Osteocyte (in vitro differentiated cells): ENCODE results near the gene HAGHL. TPM values are rescaled to one million over a fixed set of nuclear protein-coding genes. Genes with fewer than 3 reads are reported as not detected.

Experiments
- DNase-seq: peaks from one replicate; pipeline ENCODE4 v3.0.0; 2021; ENCODE audit warnings: mixed read lengths; ENCODE audit not compliant: unreplicated experiment; ENCODE audit errors: extremely low spot score
- H3K27ac Mint-ChIP-seq: one replicate; pipeline ENCODE4 v1.8.0; 2021; ENCODE audit warnings: mild to moderate bottlenecking, mixed read lengths; ENCODE audit not compliant: unreplicated experiment
- H3K27me3 Mint-ChIP-seq: one replicate; pipeline ENCODE4 v1.8.0; 2021; ENCODE audit warnings: mixed read lengths; ENCODE audit not compliant: unreplicated experiment
- H3K36me3 Mint-ChIP-seq: one replicate; pipeline ENCODE4 v1.8.0; 2021; ENCODE audit warnings: mixed read lengths; ENCODE audit not compliant: unreplicated experiment
- H3K4me1 Mint-ChIP-seq: one replicate; pipeline ENCODE4 v1.8.0; 2021; ENCODE audit warnings: mixed read lengths; ENCODE audit not compliant: unreplicated experiment
- H3K4me3 Mint-ChIP-seq: one replicate; pipeline ENCODE4 v1.8.0; 2021; ENCODE audit warnings: mild to moderate bottlenecking, moderate library complexity, mixed read lengths; ENCODE audit not compliant: unreplicated experiment
- H3K9me3 Mint-ChIP-seq: one replicate; pipeline ENCODE4 v1.8.0; 2021; ENCODE audit warnings: mixed read lengths; ENCODE audit not compliant: unreplicated experiment
- total RNA-seq: library from RNA; stranded (reverse); gene quantifications from 2 replicates; pipeline ENCODE4 v1.2.1, GENCODE V29; 2021
- TF ChIP-seq, protein P1 (sequence below): fragments of 200-600 bp; sonication (generic); IDR thresholded peaks from 2 replicates; pipeline ENCODE4 v1.5.0; 2021; ENCODE audit warnings: antibody characterized with exemption, mild to moderate bottlenecking, moderate library complexity

Gene HAGHL
- total RNA-seq, 1 donor from 2014 or later = 17.3 TPM

DNA sequence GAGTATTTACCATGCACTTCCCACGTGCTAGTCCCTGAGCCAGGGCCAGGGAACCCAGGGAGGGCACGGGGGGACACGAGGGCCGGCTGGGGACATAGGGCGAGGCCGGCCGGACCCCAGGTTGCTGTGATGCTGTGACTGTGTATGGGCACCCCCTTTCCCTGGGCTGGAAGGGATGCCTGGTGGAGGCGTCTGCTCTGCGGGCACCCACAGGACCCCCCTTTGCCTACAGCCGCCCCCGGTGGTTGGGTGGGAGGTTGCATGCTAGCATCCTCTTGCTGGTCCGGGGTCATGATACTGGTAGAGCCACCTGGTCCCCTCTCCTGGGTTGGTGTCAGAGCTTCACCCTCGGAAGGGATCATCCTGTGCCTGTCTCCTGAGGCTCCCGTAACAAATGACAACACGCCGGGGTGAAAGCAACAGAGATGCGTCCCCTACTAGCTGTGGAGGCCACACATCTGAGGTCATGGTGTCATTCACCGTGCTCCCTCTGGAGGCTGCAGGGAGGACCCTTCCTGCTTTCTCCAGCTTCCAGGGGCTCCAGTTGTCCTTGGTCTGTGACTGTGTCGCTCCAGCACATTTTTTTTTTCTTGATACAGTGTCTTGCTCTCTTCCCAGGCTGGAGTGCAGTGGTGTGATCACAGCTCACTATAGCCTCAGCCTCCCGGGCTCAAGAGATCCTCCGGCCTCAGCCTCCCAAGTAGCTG lies 17.0 kb downstream of the HAGHL start:
- no peaks in the 10 kb centered on the region for H3K27me3 Mint-ChIP-seq
- TF ChIP-seq, protein P1, sequence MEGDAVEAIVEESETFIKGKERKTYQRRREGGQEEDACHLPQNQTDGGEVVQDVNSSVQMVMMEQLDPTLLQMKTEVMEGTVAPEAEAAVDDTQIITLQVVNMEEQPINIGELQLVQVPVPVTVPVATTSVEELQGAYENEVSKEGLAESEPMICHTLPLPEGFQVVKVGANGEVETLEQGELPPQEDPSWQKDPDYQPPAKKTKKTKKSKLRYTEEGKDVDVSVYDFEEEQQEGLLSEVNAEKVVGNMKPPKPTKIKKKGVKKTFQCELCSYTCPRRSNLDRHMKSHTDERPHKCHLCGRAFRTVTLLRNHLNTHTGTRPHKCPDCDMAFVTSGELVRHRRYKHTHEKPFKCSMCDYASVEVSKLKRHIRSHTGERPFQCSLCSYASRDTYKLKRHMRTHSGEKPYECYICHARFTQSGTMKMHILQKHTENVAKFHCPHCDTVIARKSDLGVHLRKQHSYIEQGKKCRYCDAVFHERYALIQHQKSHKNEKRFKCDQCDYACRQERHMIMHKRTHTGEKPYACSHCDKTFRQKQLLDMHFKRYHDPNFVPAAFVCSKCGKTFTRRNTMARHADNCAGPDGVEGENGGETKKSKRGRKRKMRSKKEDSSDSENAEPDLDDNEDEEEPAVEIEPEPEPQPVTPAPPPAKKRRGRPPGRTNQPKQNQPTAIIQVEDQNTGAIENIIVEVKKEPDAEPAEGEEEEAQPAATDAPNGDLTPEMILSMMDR = no peak

DNA sequence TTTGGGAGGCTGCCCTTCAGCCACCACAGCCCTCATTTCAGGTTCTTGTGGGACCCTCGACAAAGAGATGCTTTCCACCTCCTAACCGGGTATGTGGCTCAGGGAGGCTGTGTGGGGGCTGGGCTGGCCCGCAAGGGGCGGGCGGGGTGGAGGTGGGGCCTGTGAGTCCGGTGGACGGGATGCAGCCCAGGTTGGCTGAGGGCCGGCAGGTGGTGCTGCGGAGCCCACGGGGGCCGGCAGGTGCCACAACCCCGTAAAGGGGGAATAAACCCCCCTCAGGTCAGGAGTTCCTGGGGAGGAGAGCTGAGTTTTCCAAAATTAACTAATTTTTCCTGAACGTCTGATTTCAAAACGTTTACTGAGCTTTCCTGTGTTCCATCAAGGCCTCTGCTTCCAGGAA lies 18.8 kb downstream of the HAGHL start:
- no peaks in the 10 kb centered on the region for H3K27me3 Mint-ChIP-seq
- no peaks in the 10 kb centered on the region for H3K36me3 Mint-ChIP-seq
- H3K4me1 Mint-ChIP-seq = peaks cover 2% of the 10 kb centered on the region
- TF ChIP-seq, protein P1 = peak; percentile 47
- H3K27ac Mint-ChIP-seq = no peak overlapping the region
- H3K4me3 Mint-ChIP-seq = no peak overlapping the region
- DNase-seq = no peak
- H3K9me3 Mint-ChIP-seq = no peaks in the 10 kb centered on the region

More for the DNA sequence above, 17.0 kb downstream of the HAGHL start:
- Mint-ChIP-seq H3K4me3 (no peak overlapping the region), H3K27ac (no peak overlapping the region), H3K36me3 (no peaks in the 10 kb centered on the region), H3K4me1 (peaks cover 8% of the 10 kb centered on the region), H3K9me3 (no peaks in the 10 kb centered on the region)
- DNase-seq = no peak

DNA sequence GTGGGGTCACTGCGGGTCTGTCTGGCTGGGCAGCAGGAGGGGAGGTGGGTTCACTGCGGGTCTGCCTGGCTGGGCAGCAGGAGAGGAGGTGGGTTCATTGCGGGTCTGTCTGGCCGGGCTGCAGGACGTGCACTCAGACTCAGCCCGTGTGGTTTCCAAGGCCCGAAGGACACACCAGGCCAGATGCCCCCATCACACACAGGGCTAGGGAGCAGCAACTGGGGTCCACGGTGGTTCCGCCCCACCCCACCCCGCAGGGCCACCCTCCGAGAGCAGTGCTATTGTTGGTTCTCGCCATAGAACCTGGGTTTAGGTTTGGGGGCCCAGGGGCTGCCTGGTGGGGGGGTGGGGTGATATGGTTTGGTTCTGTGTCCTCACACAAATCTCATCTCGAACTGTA lies 19.7 kb downstream of the HAGHL start:
- DNase-seq = no peak
- no peak overlapping the region for H3K27ac Mint-ChIP-seq
- H3K4me3 Mint-ChIP-seq = no peak overlapping the region
- H3K36me3 Mint-ChIP-seq = no peaks in the 10 kb centered on the region
- H3K27me3 Mint-ChIP-seq = peaks cover 5% of the 10 kb centered on the region
- peaks cover 2% of the 10 kb centered on the region for H3K4me1 Mint-ChIP-seq
- H3K9me3 Mint-ChIP-seq = no peaks in the 10 kb centered on the region
- TF ChIP-seq, protein P1 = no peak

DNA sequence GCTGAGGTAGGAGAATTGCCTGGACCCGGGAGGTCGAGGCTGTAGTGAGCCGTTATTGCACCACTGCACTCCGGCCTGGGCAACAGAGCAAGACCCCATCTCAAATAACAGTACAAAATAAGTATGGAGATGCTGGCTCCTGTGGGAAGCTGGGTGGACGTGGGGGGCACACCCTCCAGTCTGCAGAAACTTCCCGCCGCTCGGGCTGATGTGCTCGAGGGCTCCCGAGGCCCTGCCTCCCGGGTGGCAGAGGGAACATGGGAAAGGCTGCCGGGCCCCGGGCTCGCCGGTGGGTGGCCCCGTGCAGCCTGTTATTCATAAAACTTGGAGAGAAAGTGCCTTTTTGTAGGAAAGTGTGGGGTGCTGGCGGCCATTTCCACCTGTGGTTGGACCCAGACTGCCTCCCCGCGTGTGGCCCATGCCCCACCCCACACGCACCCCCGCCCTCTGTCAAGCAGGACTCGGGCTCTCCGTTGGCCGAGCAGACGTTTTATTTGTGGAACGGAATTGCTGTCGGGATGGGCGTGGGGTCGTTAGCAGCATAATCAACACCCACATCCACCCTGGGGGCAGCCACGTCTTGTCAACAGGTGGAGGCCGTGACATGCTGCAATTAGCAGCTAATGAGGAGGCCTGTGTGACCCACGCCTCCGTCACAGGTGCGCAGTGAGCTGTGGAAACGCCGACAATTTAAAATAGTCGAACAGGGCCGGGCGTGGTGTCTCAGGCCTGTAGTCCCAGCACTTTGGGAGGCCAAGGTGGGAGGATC lies 21.3 kb downstream of the HAGHL start:
- peaks cover 2% of the 10 kb centered on the region for H3K4me1 Mint-ChIP-seq
- TF ChIP-seq, protein P1 = no peak
- H3K36me3 Mint-ChIP-seq = no peaks in the 10 kb centered on the region
- H3K9me3 Mint-ChIP-seq = no peaks in the 10 kb centered on the region
- no peak overlapping the region for H3K27ac Mint-ChIP-seq
- peaks cover 8% of the 10 kb centered on the region for H3K27me3 Mint-ChIP-seq
- H3K4me3 Mint-ChIP-seq = no peak overlapping the region
- no peak for DNase-seq

DNA sequence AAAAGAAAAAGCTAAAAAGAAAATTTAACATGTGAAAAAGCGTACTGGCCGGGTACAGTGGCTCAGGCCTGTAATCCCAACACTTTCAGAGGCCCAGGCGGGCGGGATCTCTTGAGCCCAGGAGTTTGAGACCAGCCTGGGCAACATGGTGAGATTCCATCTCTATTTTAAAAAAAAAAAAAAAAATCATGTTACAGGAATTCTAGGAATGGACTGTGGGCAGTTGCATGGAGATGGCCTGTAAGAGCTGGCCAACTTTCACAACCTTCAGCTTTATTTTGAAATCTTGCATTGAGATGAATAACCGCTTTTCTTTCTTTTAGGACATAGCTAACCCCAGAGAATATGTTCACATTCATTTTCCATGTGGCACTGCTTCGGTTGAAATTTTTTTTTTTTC lies 22.1 kb downstream of the HAGHL start:
- H3K27ac Mint-ChIP-seq = no peak overlapping the region
- peaks cover 2% of the 10 kb centered on the region for H3K4me1 Mint-ChIP-seq
- H3K4me3 Mint-ChIP-seq = no peak overlapping the region
- DNase-seq = no peak
- H3K27me3 Mint-ChIP-seq = peaks cover 8% of the 10 kb centered on the region
- TF ChIP-seq, protein P1 = no peak
- no peaks in the 10 kb centered on the region for H3K9me3 Mint-ChIP-seq
- no peaks in the 10 kb centered on the region for H3K36me3 Mint-ChIP-seq
